Activated CD4-positive, alpha-beta T cell treated with anti-CD3 and anti-CD28 coated beads for 24 hours (primary cell): ENCODE measurements around the gene CBLB.

Experiments used
- DNase-seq, 2 donors: peaks; one replicate each; pipeline ENCODE4 v3.0.0-alpha.2; 2020; ENCODE audit warnings: low read depth in 2 of 2

The CBLB gene

GRCh38 chr3:105691633-105692032 lies 177.2 kb downstream of the CBLB start:
- no peak for DNase-seq

- no peak for DNase-seq
These were observed 177.8 kb downstream of the CBLB start for GRCh38 chr3:105691053-105691452.

GRCh38 chr3:105688821-105689220 lies 180.0 kb downstream of the CBLB start:
- DNase-seq: no peak

GRCh38 chr3:105686278-105686897 lies 182.4 kb downstream of the CBLB start:
- DNase-seq: no peak

GRCh38 chr3:105679951-105680350 lies 188.9 kb downstream of the CBLB start:
- DNase-seq: no peak

GRCh38 chr3:105678017-105678416 lies 190.8 kb downstream of the CBLB start:
- DNase-seq: no peak

GRCh38 chr3:105676621-105677300 lies 192.1 kb downstream of the CBLB start:
- peak; percentile 17 to 19 for DNase-seq

GRCh38 chr3:105674437-105675065 lies 194.3 kb downstream of the CBLB start:
- no peak for DNase-seq

GRCh38 chr3:105672996-105673395 lies 195.8 kb downstream of the CBLB start:
- no peak for DNase-seq

- DNase-seq: no peak
These were observed 206.5 kb downstream of the CBLB start for GRCh38 chr3:105662306-105662705.

- DNase-seq: no peak
These were observed 207.4 kb downstream of the CBLB start for GRCh38 chr3:105661461-105661860.

GRCh38 chr3:105656651-105657504 lies 211.9 kb downstream of the CBLB start:
- no peak for DNase-seq

GRCh38 chr3:105653868-105654267 lies 214.9 kb downstream of the CBLB start:
- DNase-seq: no peak

GRCh38 chr3:105653166-105653565 lies 215.6 kb downstream of the CBLB start:
- DNase-seq: no peak

- DNase-seq: no peak
These were observed 219.3 kb downstream of the CBLB start for GRCh38 chr3:105649480-105649879.

- no peak for DNase-seq
These were observed 221.8 kb downstream of the CBLB start for GRCh38 chr3:105647047-105647446.

- no peak for DNase-seq
These were observed 229.7 kb downstream of the CBLB start for GRCh38 chr3:105639131-105639530.

GRCh38 chr3:105634708-105635107 lies 234.1 kb downstream of the CBLB start:
- DNase-seq: no peak

GRCh38 chr3:105629718-105630117 lies 239.1 kb downstream of the CBLB start:
- DNase-seq: no peak

GRCh38 chr3:105626739-105627138 lies 242.1 kb downstream of the CBLB start:
- DNase-seq: no peak

- no peak for DNase-seq
These were observed 246.6 kb downstream of the CBLB start for GRCh38 chr3:105622169-105622568.

GRCh38 chr3:105620236-105620635 lies 248.6 kb downstream of the CBLB start:
- no peak for DNase-seq
